Esophagus muscularis mucosa (tissue), 3 donors: Measurements from ENCODE around the gene DLEU7.

Experiments
- CTCF ChIP-seq, 3 experiments: fragments of 200-600 bp in 2 of 3; fragments of 450-650 bp in 1 of 3; sonication (generic) in 2 of 3; IDR thresholded peaks; one replicate each; pipeline ENCODE4 v1.5.1; 2017 to 2019; ENCODE audit warnings: antibody characterized with exemption in 3 of 3, mild to moderate bottlenecking in 2 of 3, moderate library complexity in 1 of 3
- POLR2A ChIP-seq: fragments of 450-650 bp; IDR thresholded peaks from one replicate; pipeline ENCODE4 v1.6.1; 2017; ENCODE audit warnings: antibody characterized with exemption, moderate library complexity, mild to moderate bottlenecking, low read depth
- POLR2AphosphoS5 ChIP-seq, 2 donors: sonication (generic); formaldehyde crosslinking; IDR thresholded peaks; one replicate each; pipeline ENCODE4 v1.6.1; 2017; ENCODE audit warnings: antibody characterized with exemption in 2 of 2

GRCh38 chr13:50888362-50888761, 44.9 kb upstream of the DLEU7 start:
- TF ChIP-seq POLR2A = no peak
- no peak for TF ChIP-seq CTCF (IDR thresholded peaks at IDR 0.05)
- no peak for TF ChIP-seq POLR2AphosphoS5 (IDR thresholded peaks at IDR 0.05)
